HepG2 (cell line): ENCODE results near the gene TPTE2. TPM values are rescaled to one million over a fixed set of nuclear protein-coding genes. Genes with fewer than 3 reads are reported as not detected.

Experiments used
- ATAC-seq: fragments of 200-7000 bp; cut with Tn5 transposase; 3 replicates; pipeline ENCODE4 v1.9.1; 2020; ENCODE audit warnings: mild to moderate bottlenecking, moderate library complexity
- BruUV-seq: library from RNA; stranded (reverse); fragments of 400-500 nt; replicated peaks from 2 replicates; lab custom pipeline; 2021; lab: Mats Ljungman, UMichigan
- CTCF ChIA-PET: fragments of 300-600 bp; formaldehyde crosslinking; extraction: SDS; loops from one replicate; lab custom pipeline; 2021; ENCODE audit warnings: low total read pairs, inconsistent platforms, low intra/inter-chr PET ratio; lab: Yijun Ruan, JAX
- POLR2A ChIA-PET: fragments of 350-600 bp; sonication (Branson Sonifier 250); formaldehyde crosslinking; loops from one replicate; lab custom pipeline; 2020; ENCODE audit warnings: antibody characterized with exemption, inconsistent platforms; lab: Yijun Ruan, JAX
- DNase-seq: peaks from one replicate; pipeline ENCODE4 v3.0.0-alpha.2; 2015; ENCODE audit warnings: low spot score
- FAIRE-seq: peaks from 3 replicates; lab custom pipeline; 2011; peaks lifted over from hg19 to GRCh38; lab: Jason Lieb, UNC
- H2AFZ ChIP-seq: one replicate; pipeline ENCODE4 v1.6.1; 2011; ENCODE audit warnings: low read length, inconsistent platforms
- H3K27ac ChIP-seq: fragments of 300-600 bp; 3 replicates; pipeline ENCODE4 v1.8.0; 2011; ENCODE audit warnings: mixed run types, mild to moderate bottlenecking, mixed read lengths, low read length, inconsistent platforms; ENCODE audit not compliant: insufficient read depth; ENCODE audit errors: extremely low read length
- H3K27me3 ChIP-seq, 2 experiments: fragments of 200-600 bp in 1 of 2; 2 replicates in 1 of 2; 3 replicates in 1 of 2; pipeline versions ENCODE4 v1.6.0 to v1.8.0; 2011; ENCODE audit warnings: low read length in 2 of 2, mild to moderate bottlenecking in 2 of 2, moderate library complexity in 2 of 2, inconsistent platforms in 1 of 2; ENCODE audit not compliant: insufficient read depth in 2 of 2, control insufficient read depth in 1 of 2
- H3K36me3 ChIP-seq, 2 experiments: fragments of 200-600 bp in 1 of 2; replicated peaks in 1 of 2; 2 replicates in 1 of 2; 3 replicates in 1 of 2; pipeline versions ENCODE4 v1.5.1 to v1.8.0; 2011; ENCODE audit warnings: low read length in 2 of 2, inconsistent platforms in 1 of 2; ENCODE audit not compliant: insufficient read depth in 2 of 2, control insufficient read depth in 1 of 2
- H3K4me1 ChIP-seq: 2 replicates; pipeline ENCODE4 v1.5.1; 2012; ENCODE audit warnings: low read length, inconsistent platforms; ENCODE audit not compliant: insufficient read depth
- H3K4me2 ChIP-seq: 2 replicates; pipeline ENCODE4 v1.6.0; 2011; ENCODE audit warnings: low read depth, low read length, inconsistent platforms
- H3K4me3 ChIP-seq, 3 experiments: fragments of 200-600 bp in 1 of 3; sonication (generic), shearing (Covaris generic) in 1 of 3; replicated peaks in 1 of 3; 2 replicates each; pipeline ENCODE4 v1.5.1; 2011 to 2016; ENCODE audit warnings: low read length in 3 of 3, inconsistent platforms in 2 of 3, low read depth in 2 of 3, mild to moderate bottlenecking in 2 of 3, control low read depth in 1 of 3, mixed read lengths in 1 of 3; ENCODE audit not compliant: insufficient read depth in 1 of 3
- H3K79me2 ChIP-seq: one replicate; pipeline ENCODE4 v1.6.1; 2011; ENCODE audit warnings: low read length, inconsistent platforms; ENCODE audit not compliant: insufficient read depth
- H3K9ac ChIP-seq: 2 replicates; pipeline ENCODE4 v1.6.0; 2011; ENCODE audit warnings: mild to moderate bottlenecking, low read depth, low read length, inconsistent platforms; ENCODE audit not compliant: insufficient read depth
- H3K9me3 ChIP-seq: 2 replicates; pipeline ENCODE4 v1.5.1; 2012; ENCODE audit warnings: mild to moderate bottlenecking, low read length
- H4K20me1 ChIP-seq: 2 replicates; pipeline ENCODE4 v1.6.0; 2011; ENCODE audit warnings: inconsistent platforms, mild to moderate bottlenecking, low read length, moderate library complexity; ENCODE audit not compliant: insufficient read depth
- CHCHD3 ChIP-seq: sonication (generic); formaldehyde crosslinking; IDR thresholded peaks from 2 replicates; pipeline ENCODE4 v1.8.0; 2022; ENCODE audit warnings: mild to moderate bottlenecking, missing genetic modification reagents, moderate library complexity
- FOXM1 ChIP-seq: sonication (generic); formaldehyde crosslinking; IDR thresholded peaks from 2 replicates; pipeline ENCODE4 v1.5.0; 2020; ENCODE audit warnings: missing genetic modification reagents
- IKZF4 ChIP-seq: sonication (generic); formaldehyde crosslinking; IDR thresholded peaks from 2 replicates; pipeline ENCODE4 v1.5.1; 2020; ENCODE audit warnings: borderline replicate concordance, mild to moderate bottlenecking, low read depth, missing genetic modification reagents; ENCODE audit errors: not compliant biosample characterization
- MAFK ChIP-seq, 2 experiments: IDR thresholded peaks in 1 of 2; conservative IDR thresholded peaks in 1 of 2; 2 replicates each; pipeline ENCODE4 v1.6.1; 2011; ENCODE audit warnings: improper control_type of control experiment in 2 of 2, low read length in 2 of 2
- NFAT5 ChIP-seq: sonication (generic); formaldehyde crosslinking; IDR thresholded peaks from 2 replicates; pipeline ENCODE4 v1.4.0; 2020; ENCODE audit warnings: missing genetic modification reagents
- YY1 ChIP-seq: IDR thresholded peaks from 2 replicates; pipeline ENCODE4 v1.6.1; 2011; ENCODE audit warnings: low read length, low read depth, moderate library complexity, mild to moderate bottlenecking; ENCODE audit not compliant: insufficient read depth, insufficient replicate concordance
- ZNF296 ChIP-seq: sonication (generic); formaldehyde crosslinking; conservative IDR thresholded peaks from 2 replicates; pipeline ENCODE4 v1.5.0; 2020; ENCODE audit warnings: mild to moderate bottlenecking, missing genetic modification reagents
- ZNF678 ChIP-seq: sonication (generic); formaldehyde crosslinking; IDR thresholded peaks from 2 replicates; pipeline ENCODE4 v1.4.0; 2020; ENCODE audit warnings: mild to moderate bottlenecking, missing genetic modification reagents
- WGBS: methylation state at CpG from one replicate; pipeline ENCODE4 v1.1.6; 2017; ENCODE audit warnings: low lambda C conversion rate; 5-methylcytosine and 5-hydroxymethylcytosine counted together
- in situ Hi-C: cut with HindIII; loops from 2 replicates; pipeline ENCODE4 v1.10.0; 2017; ENCODE audit warnings: low pct_unique_long_range_greater_than_20kb; ENCODE audit not compliant: extremely low pct_ligation_motif_present
- intact Hi-C: fragments of 100-400 bp; cut with micrococcal nuclease; formaldehyde crosslinking; loops from one replicate; pipeline ENCODE4 v1.10.0; 2022; ENCODE audit not compliant: unreplicated experiment
- polyA plus RNA-seq, 8 experiments: library from polyadenylated mRNA; depleted of rRNA in 3 of 8; stranded (reverse) in 7 of 8; unstranded in 1 of 8; fragments of >200 nt; fragmentation: Illumina TruSeq in 4 of 8; extraction: Trizol in 4 of 8; gene quantifications; 2 replicates each; pipeline versions ENCODE4 v1.2.1 to v1.2.3, GENCODE V29; 2011 to 2016; ENCODE audit warnings: low read depth in 4 of 8, missing spikeins in 1 of 8, mixed read lengths in 1 of 8; ENCODE audit not compliant: insufficient read depth in 1 of 8
- total RNA-seq, 5 experiments: library from RNA; depleted of rRNA; stranded (reverse); fragments of >200 nt; fragmentation: Illumina TruSeq; extraction: Trizol; gene quantifications; 2 replicates each; pipeline ENCODE4 v1.2.3, GENCODE V29; 2016; ENCODE audit warnings: low read depth in 1 of 5

The TPTE2 gene
- total and polyA plus RNA-seq, 2 of the 13 experiments (the other 11 are each of a cell fraction or from before 2014, with no cell fraction given): 0.07 TPM; not detected in 1

DNA sequence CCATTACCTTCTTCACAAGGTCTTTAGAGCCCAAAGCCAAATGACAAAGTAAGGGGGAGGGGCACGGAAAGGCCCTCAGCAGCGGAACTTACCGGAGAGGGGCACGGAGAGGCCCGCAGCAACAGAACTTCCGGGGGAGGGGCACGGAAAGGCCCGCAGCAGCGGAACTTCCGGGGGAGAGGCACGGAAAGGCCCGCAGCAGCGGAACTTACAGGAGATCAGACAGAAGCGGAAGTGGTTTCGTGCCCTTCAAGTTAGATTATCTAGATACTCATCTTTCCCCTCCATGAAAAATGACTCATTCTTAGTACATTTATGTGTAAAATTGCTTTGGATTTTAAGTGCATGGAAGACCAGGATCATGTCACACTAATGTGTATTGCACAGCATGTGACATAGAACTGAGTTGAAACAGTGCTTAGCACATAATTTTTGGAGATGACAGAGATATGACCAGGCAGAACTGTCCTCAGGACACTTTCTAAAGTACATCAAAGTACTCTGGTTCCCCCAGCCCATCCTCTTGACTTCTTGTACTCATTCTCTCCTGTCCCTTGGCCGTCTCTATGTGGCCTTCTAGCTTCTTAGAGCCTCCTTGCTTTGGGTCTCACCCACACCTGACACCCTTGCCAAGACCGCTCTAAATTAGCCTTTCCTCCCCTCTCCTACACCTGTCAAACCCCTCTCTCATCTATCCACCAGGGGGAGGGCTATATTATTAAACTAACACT lies 25.7 kb upstream of the TPTE2 start (continued):
- TF ChIP-seq CHCHD3 (CRISPR knock-in tag): no peak
- no peak for TF ChIP-seq ZNF678 (CRISPR knock-in tag)
- TF ChIP-seq ZNF296: no peak
- no peak for TF ChIP-seq FOXM1 (CRISPR knock-in tag)
- TF ChIP-seq, all 625 proteins: peak for 36

DNA sequence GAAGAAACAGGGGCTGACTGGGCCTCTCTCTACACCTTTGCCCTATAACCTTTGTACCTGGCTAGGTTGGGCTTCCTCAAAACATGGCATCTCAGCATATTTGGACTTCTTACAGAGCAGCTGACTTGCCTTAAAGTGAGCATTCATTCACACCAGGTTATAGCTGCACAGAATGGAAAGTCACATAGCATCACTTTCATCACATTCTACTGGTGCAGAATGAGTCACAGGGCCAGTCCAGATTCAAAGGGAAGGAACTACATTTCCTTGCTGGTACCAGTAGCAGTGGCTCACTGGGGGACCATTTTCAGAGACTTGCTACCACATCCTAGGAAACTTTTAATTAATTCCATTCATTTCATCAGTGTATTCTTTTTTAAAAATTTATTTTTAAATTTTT lies 20.3 kb upstream of the TPTE2 start:
- no peaks in the 10 kb centered on the region for H3K27me3 ChIP-seq
- ChIA-PET POLR2A (no interaction called here), CTCF (no interaction called here)
- FAIRE-seq (no peak), DNase-seq (no peak), ATAC-seq (no peak)
- no peak overlapping the region for H2AFZ ChIP-seq
- no peaks in the 10 kb centered on the region for H3K36me3 ChIP-seq
- no peak overlapping the region for H3K9ac ChIP-seq
- H3K27ac ChIP-seq: no peak overlapping the region
- no peak overlapping the region for H3K4me3 ChIP-seq
- in situ Hi-C loops: no loop called here
- H3K79me2 ChIP-seq: no peaks in the 10 kb centered on the region
- intact Hi-C loops: no loop called here
- BruUV-seq: no TSS peak
- no peaks in the 10 kb centered on the region for H4K20me1 ChIP-seq
- 0 out of 4 replicates have a peak, but pooled peaks of 1 of the 2 experiments have one; percentile 11 for TF ChIP-seq MAFK (conservative IDR thresholded peaks at IDR 0.05 in 1 of 2, IDR thresholded peaks at IDR 0.05 in 1 of 2; ENCODE audit: low read length in 2 of 2)
- no peak for TF ChIP-seq IKZF4 (CRISPR knock-in tag)
- H3K4me1 ChIP-seq: no peaks in the 10 kb centered on the region
- H3K4me2 ChIP-seq: no peak overlapping the region
- H3K9me3 ChIP-seq: no peaks in the 10 kb centered on the region

DNA sequence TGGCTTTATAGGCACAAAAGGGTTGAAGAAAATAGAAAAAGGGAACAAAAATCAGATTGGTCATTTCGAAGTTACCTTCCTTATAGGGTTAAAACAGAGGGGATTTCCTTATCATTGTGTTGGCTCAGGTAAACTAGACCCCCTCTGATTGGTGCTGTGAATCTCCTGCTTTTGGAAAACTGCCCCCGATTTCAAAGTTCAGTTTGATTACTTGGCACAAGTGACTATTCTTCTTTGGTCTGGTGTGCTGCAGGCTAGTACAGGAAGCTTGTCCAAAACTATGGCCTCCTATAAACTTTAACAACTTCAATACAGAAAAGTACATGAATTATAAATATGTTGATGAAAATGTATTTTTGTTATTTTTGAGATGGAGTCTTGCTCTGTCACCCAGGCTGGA lies 13.9 kb upstream of the TPTE2 start:
- no peak for DNase-seq
- Histone ChIP-seq H3K4me3 (no peak overlapping the region), H4K20me1 (no peaks in the 10 kb centered on the region), H3K27me3 (no peaks in the 10 kb centered on the region), H2AFZ (no peak overlapping the region), H3K4me1 (peaks cover 8% of the 10 kb centered on the region; the same call in 1 of the 2 replicates), H3K9me3 (no peaks in the 10 kb centered on the region), H3K4me2 (no peak overlapping the region), H3K79me2 (no peaks in the 10 kb centered on the region), H3K36me3 (no peaks in the 10 kb centered on the region), H3K27ac (no peak overlapping the region), H3K9ac (no peak overlapping the region)
- no peak for ATAC-seq
- CTCF ChIA-PET: no interaction called here
- FAIRE-seq: no peak
- no TSS peak for BruUV-seq
- 0% methylated on average over 2 of the region's 2 CpGs for WGBS
- POLR2A ChIA-PET: no interaction called here
- intact Hi-C loops: no loop called here
- in situ Hi-C loops: no loop called here
- no peak for TF ChIP-seq NFAT5 (CRISPR knock-in tag)
- no peak for TF ChIP-seq YY1
